Endothelial cell of umbilical vein (primary cell): ENCODE data around the gene NRXN3.

Experiments
- MYC ChIP-seq: IDR thresholded peaks from one replicate; pipeline ENCODE4 v1.6.1; 2011; ENCODE audit warnings: mild to moderate bottlenecking, low read depth, low read length
- POLR2A ChIP-seq: IDR thresholded peaks from 2 replicates; pipeline ENCODE4 v1.6.1; 2012; ENCODE audit warnings: low read depth, mild to moderate bottlenecking, control low read depth, low read length
- TF ChIP-seq, protein P1 (sequence below), 2 donors: IDR thresholded peaks; 1 replicate in 1 of 2; 2 replicates in 1 of 2; pipeline ENCODE4 v1.5.1; 2011; ENCODE audit warnings: low read length in 2 of 2, mild to moderate bottlenecking in 2 of 2, moderate library complexity in 2 of 2, control low read depth in 1 of 2, inconsistent platforms in 1 of 2, low read depth in 1 of 2; ENCODE audit not compliant: insufficient read depth in 1 of 2; ENCODE audit errors: extremely low read depth in 1 of 2

- TF ChIP-seq, protein P1, sequence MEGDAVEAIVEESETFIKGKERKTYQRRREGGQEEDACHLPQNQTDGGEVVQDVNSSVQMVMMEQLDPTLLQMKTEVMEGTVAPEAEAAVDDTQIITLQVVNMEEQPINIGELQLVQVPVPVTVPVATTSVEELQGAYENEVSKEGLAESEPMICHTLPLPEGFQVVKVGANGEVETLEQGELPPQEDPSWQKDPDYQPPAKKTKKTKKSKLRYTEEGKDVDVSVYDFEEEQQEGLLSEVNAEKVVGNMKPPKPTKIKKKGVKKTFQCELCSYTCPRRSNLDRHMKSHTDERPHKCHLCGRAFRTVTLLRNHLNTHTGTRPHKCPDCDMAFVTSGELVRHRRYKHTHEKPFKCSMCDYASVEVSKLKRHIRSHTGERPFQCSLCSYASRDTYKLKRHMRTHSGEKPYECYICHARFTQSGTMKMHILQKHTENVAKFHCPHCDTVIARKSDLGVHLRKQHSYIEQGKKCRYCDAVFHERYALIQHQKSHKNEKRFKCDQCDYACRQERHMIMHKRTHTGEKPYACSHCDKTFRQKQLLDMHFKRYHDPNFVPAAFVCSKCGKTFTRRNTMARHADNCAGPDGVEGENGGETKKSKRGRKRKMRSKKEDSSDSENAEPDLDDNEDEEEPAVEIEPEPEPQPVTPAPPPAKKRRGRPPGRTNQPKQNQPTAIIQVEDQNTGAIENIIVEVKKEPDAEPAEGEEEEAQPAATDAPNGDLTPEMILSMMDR (IDR thresholded peaks at IDR 0.05; ENCODE audit: extremely low read depth in 1 of 2, insufficient read depth in 1 of 2, low read depth in 1 of 2, low read length in 2 of 2), result no peak
- no peak for TF ChIP-seq MYC
- no peak for TF ChIP-seq POLR2A
These were observed 1281.4 kb downstream of the NRXN3 start for GRCh38 chr14:79451601-79452000.
